ENCODE measurements around the gene A4GNT. TPM values are rescaled to one million over a fixed set of nuclear protein-coding genes. Genes with fewer than 3 reads are reported as not detected.
"Not testable (repeated sequence)": the region's sequence is repeated elsewhere in the genome, so short reads cannot be mapped to it uniquely, and the experiment has no call there.

A4GNT gene
- under 1 TPM in 7 of 12 donors, not detected in 5; 0.07 to 0.86 (median 0.16) TPM for polyA plus RNA-seq (ENCODE audit: insufficient read length in 12 of 12)
- long read RNA-seq, donor 1 = 0 reads
- long read RNA-seq, donor 2 = 0 reads
- long read RNA-seq, donor 3 = 0 reads
- long read RNA-seq, donor 4 = 0 reads
- long read RNA-seq, donor 5 = 0 reads
- long read RNA-seq, donor 6 = 0 reads
- long read RNA-seq, donor 7 = 0 reads
- long read RNA-seq, donor 8 = 0 reads
- long read RNA-seq, donor 9 = 0 reads
- long read RNA-seq, donor 10 = 0 reads
- long read RNA-seq, donor 11 = 0 reads

DNA sequence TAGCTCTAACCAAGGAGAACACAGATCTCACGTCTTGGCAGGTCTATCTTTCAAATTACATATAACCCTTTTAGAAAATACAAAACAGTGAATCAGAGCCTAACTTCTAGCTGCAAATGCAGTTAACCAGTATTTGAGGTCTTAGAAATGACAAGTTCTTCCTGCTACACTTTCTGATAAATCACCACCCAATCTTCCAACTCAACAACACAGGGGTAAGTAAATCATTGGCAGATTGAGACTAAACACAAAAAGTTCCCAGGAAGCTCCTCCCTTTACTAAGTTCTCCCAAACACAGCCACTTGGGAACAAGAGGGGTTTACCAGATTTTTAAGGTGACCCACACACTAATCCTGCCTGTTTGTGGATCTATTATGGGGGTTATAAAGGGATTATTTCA, at the start of gene A4GNT:
A4GNT (minus strand) TSS at position 152 of the 400 bp plus-strand sequence. CDS start 1,134 bp downstream, outside the sequence.
- DNase-seq = no peak

- no peak for DNase-seq
Observed at GRCh38 chr3:138180375-138181029, 48.3 kb upstream of the A4GNT start.

DNA sequence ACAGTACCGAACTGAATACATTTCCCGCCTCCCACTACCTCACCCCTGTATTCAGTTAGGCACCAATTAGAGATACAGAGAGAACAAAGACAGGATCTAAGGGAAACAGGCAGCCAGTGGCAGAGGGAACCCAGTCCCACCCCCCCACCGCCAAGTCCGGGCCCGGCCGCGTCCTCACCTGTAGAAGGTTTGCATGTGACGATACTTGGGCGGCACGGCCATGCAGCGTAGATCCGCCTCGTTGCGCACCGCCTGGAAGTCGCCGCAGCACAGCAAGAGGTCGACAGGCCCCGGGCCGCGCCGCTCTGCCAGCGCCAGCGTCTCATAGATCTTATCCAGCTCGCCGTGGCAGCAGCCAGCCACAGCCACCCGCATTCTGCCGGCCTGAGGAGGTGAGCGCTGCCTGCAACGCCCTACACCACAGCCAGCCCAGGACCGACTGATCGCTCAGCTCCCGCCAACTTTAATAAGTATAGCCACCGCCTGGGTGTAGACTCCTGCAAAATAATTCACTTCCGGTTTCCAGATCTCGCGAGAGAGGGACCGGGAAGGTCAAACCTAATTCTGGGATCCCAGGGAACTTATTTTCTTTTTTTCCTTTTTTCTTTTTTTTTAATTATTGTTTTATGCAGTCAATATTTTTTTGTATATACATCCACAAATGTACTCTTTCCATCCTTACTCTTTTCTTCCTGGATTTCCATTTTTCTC, 42.4 kb upstream of the A4GNT start, which contains the start of gene DBR1:
DBR1 (minus strand) TSS at position 501 of the 711 bp plus-strand sequence; CDS start at position 375, 126 bp downstream.
- peak; percentile 90 for DNase-seq

- DNase-seq = no peak
Observed at GRCh38 chr3:138173769-138174420, 41.7 kb upstream of the A4GNT start.

DNA sequence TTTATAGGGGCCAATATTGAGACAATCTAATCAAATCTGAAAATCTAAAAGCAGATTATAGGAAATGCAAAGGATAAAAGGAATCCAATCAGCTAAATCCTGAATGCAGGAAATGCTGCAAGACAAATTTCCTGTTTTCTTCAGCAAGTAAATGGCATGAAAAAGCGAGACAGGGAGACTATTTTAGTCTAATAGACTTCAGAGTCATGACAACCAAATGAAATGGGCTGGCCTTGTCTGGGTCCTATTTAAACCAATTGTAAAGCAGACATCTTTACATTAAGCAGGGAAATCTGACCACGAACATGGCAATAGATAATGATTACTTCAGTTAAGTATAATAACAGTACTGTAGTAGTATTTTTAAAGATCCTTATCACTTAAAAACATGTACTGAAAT, 40.4 kb upstream of the A4GNT start:
- no peak for DNase-seq

GRCh38 chr3:138165061-138165460, 32.9 kb upstream of the A4GNT start:
- DNase-seq = no peak

DNA sequence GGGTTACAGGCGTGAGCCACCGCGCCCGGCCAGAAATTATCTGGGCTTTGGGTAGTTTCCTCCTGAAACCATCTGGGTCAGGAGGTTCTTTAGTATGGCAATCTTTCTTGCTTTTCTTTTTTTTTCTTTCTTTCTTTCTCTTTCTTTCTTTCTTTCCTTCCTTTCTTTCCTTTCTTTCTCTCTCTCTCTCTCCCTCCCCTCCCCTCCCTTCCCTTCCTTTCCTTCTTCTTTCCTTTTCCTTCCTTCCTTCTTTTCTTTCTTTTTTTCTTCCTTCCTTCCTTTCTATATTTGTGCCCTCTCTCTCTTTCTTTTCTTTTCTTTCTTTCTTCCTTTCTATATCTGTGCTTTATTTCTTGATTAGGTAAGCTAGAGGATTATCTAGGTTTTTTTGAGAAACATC, 25.6 kb upstream of the A4GNT start:
- no peak for DNase-seq

DNA sequence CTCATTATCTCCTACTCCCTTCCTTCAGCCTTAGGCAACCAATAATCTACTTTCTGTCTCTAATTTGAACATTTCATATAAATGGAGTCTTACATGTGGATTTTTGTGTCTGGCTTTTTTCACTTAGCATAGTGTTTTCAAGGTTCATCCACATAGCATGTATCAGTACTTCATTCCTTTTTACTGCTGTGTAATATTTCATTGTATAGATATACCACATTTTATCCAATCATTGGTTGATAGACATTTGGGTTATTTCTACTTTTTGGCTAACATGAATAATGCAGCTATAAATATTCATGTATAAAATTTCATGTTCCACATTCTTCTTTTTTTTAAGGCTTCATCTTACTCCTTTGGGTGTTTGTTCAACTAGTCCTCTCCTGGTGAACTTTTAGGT, 22.3 kb upstream of the A4GNT start:
- DNase-seq = no peak

- no peak for DNase-seq
Observed at GRCh38 chr3:138148503-138148902, 16.3 kb upstream of the A4GNT start.

DNA sequence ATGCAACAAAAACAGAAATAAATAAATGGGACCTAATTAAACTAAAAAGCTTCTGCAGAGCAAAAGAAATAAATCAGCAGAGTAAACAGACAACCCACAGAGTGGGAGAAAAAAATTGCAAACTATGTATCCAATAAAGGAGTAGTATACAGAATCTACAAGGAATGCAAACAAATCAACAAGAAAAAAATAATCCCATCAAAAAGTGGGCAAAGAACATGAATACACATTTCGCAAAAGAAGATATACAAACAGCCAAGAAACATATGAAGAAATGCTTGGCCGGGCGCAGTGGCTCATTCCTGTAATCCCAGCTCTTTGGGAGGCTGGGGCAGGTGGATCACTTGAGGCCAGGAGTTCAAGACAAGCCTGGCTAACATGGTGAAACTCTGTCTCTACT, 10.0 kb upstream of the A4GNT start:
- DNase-seq = not testable (repeated sequence)

DNA sequence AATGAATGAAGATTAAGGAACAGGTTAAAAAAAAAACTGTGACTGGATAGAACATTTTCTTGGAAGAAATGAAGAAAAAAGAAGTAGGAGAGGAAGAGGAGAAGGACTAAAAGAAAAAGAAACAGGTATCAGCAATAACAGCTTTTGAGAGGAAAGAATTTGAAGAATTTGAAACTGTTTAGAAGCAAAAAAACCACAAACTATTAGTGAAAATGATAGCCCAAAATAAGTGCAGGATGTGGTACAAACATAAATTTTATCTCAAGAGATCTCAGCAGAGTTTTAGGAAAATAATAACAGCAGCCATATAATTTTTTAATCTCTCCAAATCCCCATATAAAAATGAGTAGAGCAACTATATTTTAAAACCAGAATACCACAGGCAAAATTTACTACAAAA, 8.8 kb upstream of the A4GNT start:
- DNase-seq = no peak

DNA sequence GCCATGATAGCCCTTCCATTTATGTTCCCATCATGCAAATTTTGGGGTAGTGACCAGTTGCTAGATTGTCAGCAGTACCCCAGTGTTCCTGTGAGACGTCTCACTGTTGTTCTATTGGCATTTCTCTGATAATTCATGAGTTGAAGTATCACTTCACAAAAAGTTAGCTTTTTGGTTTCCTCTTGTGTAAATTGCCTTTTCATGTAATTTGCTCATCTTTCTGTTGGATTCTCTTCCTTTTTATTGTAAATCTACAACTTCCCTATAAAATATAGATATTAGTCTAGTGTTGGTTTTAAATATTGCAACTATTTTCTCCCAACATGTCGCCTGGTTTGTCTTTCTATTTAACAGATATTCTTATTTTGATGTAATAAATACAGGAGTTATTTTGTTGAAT, 7.5 kb upstream of the A4GNT start:
- DNase-seq = no peak

DNA sequence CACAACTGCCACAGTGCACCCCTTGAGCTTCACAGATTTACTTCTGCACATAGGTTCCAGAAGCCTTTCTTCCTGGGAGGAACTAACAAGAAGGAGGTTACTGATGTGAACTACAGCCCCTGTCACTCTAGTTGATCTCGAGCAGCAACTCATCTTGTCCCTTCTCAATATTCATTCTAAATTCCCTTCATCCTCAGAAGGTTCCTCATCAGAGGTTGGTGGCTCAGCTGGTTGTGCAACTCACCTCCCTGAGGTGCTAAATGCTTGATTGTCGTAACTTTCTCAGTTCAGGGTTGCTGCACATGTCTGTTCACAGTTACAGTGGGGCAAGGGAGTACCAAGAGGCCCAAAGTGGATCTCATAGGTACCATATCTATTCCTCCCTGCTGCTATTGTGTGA, 5.7 kb upstream of the A4GNT start:
- DNase-seq = no peak

GRCh38 chr3:138136201-138136600, 4.0 kb upstream of the A4GNT start:
- DNase-seq = no peak

- no peak for DNase-seq
Observed at GRCh38 chr3:138135833-138136194, 3.6 kb upstream of the A4GNT start.

DNA sequence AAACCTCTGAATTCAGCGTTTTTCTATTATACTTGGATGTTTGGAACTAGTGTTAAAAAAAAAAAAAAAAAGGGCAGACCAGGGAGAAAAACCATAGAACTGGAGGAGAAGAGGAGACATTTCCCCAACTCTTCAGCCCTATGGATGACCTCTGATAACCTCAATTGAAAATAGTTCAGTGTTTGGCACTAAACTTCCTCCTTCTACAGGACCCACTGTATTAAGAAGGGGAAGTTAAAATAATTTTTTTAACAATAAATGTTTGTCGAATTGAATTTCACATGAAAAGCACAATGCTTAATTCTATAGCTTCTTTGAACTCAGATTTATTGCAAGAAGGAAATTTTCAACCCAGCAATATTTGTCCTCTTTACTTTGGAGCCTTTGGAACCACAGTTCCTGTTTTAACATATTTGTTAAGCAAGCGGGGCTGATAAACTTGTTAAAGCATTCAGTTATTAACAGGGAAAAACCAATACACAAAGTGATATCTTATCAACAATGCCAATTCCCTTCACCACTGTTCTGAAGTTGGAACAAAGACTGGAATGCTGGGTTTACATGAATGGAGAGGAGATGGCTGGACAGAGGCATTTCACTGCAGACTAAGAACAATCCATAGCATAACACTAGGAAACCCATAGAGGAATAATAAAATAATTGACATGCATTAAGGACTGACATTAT, 3.1 kb upstream of the A4GNT start:
- DNase-seq = no peak

GRCh38 chr3:138127636-138128365, 4.4 kb downstream of the A4GNT start:
- no peak for DNase-seq

- peak; percentile 7 for DNase-seq
Observed at GRCh38 chr3:138125548-138126221, 6.5 kb downstream of the A4GNT start.

- peak; percentile 22 for DNase-seq
Observed at GRCh38 chr3:138124706-138125355, 7.4 kb downstream of the A4GNT start.

GRCh38 chr3:138124188-138124587, 8.0 kb downstream of the A4GNT start:
- DNase-seq = no peak
